Muscle of arm (tissue), 12 donors: ENCODE measurements around the gene GPSM3. TPM values are rescaled to one million over a fixed set of nuclear protein-coding genes. Genes with fewer than 3 reads are reported as not detected.
"Not testable (repeated sequence)": the region's sequence is repeated elsewhere in the genome, so short reads cannot be mapped to it uniquely, and the experiment has no call there.

Experiments used
- DNase-seq: peaks from one replicate; pipeline ENCODE4 v3.0.0-alpha.2; 2013
- polyA plus RNA-seq, 12 donors: library from polyadenylated mRNA; unstranded; fragments of 120-200 nt; gene quantifications; one replicate each; pipeline ENCODE4 v1.2.1, GENCODE V29; 2013; ENCODE audit not compliant: insufficient read length in 12 of 12

The GPSM3 gene
- polyA plus RNA-seq, 12 donors: 4.5 to 18.0 (median 6.5) TPM; not detected in 1

- not testable (repeated sequence) for DNase-seq
Observed at GRCh38 chr6:32187725-32188380, 4.6 kb downstream of the GPSM3 start.

GRCh38 chr6:32187009-32187709 lies 5.3 kb downstream of the GPSM3 start:
- DNase-seq: no peak

DNA sequence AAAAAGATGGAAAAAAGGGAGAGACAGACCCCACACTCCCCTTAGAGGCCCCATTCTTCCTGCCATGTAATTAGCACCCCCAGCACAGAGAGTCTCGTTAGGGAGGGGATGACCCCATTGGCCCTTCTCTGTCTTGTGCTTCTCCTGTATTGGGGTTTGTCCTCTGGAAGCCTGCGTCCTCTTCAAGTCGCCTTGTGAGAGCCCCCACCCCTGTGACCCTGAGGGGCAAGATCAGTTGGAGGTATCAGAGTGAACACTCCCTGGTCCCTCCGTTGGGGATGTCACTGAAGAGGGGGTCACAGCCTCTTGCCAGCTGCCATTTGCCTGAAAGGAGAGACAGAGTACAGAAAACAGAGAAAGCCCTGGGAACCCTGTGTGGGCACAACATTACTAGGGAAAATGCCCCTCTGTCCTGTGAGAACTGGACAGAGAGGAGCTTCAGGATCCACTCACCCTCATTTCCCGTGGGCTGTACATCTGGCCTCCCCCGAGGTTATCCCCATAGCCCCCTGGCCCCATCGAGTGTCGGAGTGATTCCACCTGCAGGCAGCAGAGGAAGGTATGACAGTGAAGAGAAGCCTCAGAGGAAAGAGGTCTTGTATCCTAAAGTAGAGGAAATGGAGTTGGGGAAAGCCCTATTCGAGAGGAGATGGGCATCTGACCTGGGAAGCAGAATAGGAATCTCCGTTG lies 6.1 kb downstream of the GPSM3 start:
- not testable (repeated sequence) for DNase-seq

DNA sequence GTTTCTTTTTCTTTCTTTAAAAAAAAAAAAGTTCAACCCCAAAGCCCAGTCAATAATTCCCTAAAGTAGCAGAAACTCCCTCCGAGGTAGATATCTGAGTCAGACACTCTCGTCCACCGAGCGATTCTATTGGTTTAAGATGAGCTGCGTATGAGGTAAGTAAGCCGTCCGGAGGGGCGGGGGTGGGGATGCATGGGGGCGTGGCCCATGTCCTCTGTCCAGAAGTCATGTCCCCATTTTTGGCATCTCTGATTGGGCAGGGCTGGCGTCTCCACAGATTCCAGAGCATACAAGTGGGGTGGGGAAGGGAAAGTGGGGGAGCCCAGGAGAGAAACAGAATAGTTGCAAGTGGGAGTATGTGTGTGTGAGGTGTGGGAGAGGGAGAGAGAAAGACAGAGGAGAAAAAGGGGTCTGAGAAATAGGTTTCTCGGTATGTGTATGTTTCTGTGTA lies 6.7 kb downstream of the GPSM3 start:
- DNase-seq: peak; percentile 59

DNA sequence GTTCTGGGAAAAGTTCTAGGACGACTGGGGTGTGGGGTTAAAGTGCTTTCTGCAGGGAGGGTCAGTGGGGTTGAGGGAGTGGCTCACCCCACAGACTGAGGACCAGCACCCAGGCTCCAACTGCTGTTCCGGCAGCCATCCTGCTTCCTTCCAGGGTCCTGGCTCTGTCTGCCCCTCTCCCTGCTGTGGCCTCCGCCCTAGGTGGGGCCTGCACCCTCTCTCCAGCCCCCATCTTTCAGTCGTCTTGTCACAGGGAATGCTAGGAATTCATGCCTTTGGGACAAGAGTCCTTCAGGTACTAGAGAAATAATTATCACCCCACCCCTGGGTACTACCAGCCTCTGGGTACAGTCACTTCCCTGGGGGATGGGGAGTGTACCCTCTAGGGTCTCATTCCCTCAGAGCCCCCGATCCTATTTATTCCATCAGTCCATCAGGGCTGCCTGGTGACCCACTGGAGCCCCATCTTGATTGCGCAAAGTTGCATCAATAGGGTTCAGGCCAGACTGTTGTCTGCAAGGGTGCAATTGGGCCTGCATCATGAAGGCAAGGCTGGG lies 8.3 kb downstream of the GPSM3 start, which contains the start of gene AGER:
Gene AGER (minus strand): TSS at position 170 of the 557 bp plus-strand sequence. CDS start 31 bp downstream, at position 139.
- DNase-seq: no peak

DNA sequence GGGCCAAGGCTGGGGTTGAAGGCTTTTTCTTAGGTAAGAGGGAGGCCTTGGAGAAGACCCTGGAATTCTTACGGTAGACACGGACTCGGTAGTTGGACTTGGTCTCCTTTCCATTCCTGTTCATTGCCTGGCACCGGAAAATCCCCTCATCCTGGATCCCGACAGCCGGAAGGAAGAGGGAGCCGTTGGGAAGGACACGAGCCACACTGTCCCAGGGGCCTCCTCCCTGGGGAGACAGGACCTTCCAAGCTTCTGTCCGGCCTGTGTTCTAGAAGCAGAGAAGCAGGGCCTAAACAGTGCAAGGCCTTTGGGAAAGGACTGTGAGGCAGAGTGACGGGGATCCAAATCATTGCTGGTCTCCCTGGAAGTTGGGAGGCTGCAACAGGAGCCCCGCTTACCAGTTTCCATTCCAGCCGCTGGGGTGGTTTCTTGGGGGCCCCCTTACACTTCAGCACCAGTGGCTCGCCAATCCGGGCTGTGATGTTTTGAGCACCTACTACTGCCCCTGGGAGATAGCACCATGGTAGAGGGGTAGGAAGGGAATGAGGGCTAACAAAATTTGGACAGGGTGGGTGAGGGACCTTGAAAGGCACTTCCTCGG lies 8.9 kb downstream of the GPSM3 start:
- DNase-seq: no peak

DNA sequence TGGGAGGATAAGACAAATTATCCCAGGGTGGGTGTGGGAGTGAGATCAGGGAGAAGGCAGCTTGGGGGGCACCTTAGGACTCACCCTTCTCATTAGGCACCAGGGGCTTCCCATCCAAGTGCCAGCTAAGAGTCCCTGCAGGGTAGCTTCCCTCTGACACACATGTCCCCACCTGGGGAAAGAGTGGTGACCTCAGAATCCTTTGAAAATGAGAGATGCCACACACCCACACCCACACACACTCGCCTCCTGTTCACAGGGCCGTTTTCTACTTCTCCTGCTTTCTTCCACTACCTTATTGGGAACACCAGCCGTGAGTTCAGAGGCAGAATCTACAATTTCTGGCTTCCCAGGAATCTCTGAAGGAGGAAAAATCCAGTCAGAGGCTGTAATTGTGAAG lies 9.4 kb downstream of the GPSM3 start:
- no peak for DNase-seq

- DNase-seq: no peak
Observed at GRCh38 chr6:32182555-32182981, 9.9 kb downstream of the GPSM3 start.

DNA sequence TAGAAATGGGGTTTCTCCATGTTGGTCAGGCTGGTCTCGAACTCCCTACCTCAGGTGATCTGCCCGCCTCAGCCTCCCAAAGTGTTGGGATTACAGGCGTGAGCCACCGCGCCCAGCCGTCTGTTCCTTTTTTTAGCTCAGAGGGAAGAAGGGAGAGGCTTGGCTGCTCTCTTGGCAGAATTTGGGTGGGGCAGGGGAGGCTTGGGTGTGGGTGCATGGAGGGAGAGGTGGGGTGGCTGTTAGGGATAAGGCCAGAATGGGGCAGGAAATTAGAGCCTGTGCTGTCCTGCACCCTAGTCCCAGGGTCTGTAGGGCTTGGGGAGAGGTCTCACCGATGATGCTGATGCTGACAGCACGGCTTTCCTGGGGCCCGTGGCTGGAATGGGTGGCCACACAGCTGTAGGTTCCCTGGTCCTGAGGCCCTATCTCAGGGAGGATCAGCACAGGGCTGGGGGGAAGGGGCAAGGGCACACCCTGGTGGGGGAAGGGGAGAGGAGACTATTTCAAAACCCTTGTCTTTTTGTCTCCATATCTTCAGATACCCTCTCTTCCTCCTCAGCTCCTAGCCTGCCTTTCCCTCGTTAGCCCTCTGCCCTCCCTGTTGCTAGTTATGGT lies 10.4 kb downstream of the GPSM3 start:
- no peak for DNase-seq

DNA sequence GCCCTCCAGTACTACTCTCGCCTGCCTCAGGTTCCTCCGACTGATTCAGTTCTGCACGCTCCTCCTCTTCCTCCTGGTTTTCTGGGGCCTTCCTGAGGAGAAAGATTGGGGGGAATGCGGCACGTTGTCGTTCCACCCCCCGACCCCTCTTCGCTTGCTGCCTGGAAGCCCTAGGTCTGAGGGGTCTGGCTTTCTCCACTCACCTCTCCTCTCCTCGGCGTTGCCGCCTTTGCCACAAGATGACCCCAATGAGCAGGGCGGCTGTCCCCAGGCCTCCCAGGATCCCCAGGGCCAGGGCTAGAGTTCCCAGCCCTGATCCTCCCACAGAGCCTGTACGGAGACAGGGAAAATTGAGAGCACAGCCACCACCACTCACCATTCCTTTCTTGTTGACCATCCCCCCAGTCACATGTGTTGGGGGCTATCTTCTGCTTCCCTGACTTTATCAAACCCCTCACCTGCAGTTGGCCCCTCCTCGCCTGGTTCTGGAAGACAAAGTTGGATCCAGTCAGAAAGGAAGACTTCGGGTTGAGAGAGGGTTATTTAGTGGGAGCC lies 11.2 kb downstream of the GPSM3 start:
- no peak for DNase-seq

GRCh38 chr6:32179766-32180405 lies 12.6 kb downstream of the GPSM3 start:
- DNase-seq: no peak

- DNase-seq: no peak
Observed at GRCh38 chr6:32178547-32179440, 13.6 kb downstream of the GPSM3 start.

- peak; percentile 99 for DNase-seq
Observed at GRCh38 chr6:32177788-32178546, 14.5 kb downstream of the GPSM3 start, which contains the start of gene RNF5. RNF5 (plus strand) TSS chr6:32178405; CDS start chr6:32178512, 107 bp downstream.

GRCh38 chr6:32177183-32177787 lies 15.2 kb downstream of the GPSM3 start:
- no peak for DNase-seq

DNA sequence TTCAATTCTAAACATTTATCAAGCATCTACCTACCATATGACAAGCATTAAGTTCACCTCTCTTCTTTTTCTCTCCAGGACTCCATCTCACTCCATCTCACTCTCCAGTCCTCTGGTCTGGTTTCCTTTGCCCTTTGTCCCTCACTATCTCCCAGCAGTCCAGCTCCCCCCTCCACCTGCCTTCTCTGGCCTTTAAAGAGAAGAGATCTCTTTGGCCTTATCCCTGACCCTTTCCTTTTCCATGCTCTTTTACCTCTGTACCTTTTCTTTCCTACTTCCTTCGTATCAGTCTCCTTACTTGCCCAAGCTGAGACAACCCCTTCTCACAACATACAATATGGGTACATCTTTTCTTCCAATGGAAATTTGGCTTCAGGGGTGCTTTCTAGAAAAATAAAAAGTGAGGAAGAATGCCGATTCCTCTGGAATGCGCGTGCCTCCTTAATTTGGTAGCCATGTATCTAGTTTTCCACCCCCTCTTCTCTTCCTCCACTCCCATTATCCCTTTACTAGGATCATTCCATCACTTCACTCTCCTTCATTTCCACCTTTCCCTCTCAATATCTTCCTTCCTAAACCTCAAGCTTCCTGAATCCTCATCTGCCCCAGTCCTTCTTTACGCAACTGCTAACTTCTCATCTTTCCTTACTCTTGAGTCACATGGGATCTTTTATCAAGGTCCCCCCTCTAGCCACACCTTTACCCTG lies 15.8 kb downstream of the GPSM3 start:
- no peak for DNase-seq

GRCh38 chr6:32175711-32176475 lies 16.6 kb downstream of the GPSM3 start, which contains the start of gene AGPAT1:
AGPAT1 (minus strand) TSS chr6:32176084; CDS start chr6:32171496, 4,588 bp downstream.
- DNase-seq: peak; percentile 98

DNA sequence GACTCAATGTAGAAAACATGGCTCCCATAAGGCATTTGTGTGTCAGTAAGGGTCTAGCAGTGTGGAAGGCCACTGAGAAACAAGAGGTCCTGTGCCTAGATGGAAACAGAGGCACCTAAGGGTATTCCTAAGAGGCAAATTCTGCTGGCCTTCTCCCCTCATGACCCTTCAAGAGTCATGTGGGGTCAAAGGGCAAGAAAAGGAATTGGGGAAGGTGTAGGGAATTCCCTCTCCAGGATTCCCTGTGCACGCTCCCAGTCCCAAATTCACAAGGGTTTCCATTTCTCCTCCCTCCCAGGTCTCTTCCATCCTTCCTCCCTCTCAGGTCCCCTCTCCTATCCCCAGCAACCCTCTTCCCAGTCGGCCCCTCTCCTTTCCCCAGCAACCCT lies 17.1 kb downstream of the GPSM3 start:
- DNase-seq: no peak
